Osteoblast (primary cell): ENCODE measurements around the gene CLASP2. TPM values are rescaled to one million over a fixed set of nuclear protein-coding genes. Genes with fewer than 3 reads are reported as not detected.

Experiments used
- DNase-seq: peaks from one replicate; pipeline ENCODE4 v3.0.0; 2011; ENCODE audit warnings: low spot score, mixed read lengths; ENCODE audit not compliant: insufficient read length; ENCODE audit errors: missing footprints
- H2AFZ ChIP-seq: 2 replicates; pipeline ENCODE4 v1.6.0; 2011; ENCODE audit warnings: mild to moderate bottlenecking, low read length
- H3K27ac ChIP-seq: 2 replicates; pipeline ENCODE4 v1.5.1; 2011; ENCODE audit warnings: mild to moderate bottlenecking, low read depth, low read length, moderate library complexity
- H3K27me3 ChIP-seq: 2 replicates; pipeline ENCODE4 v1.6.0; 2012; ENCODE audit warnings: mild to moderate bottlenecking, control low read depth, inconsistent platforms, low read length, moderate library complexity; ENCODE audit not compliant: insufficient read depth
- H3K36me3 ChIP-seq: 2 replicates; pipeline ENCODE4 v1.5.1; 2011; ENCODE audit warnings: mild to moderate bottlenecking, low read length, control low read depth, moderate library complexity; ENCODE audit not compliant: insufficient read depth
- H3K4me1 ChIP-seq: 2 replicates; pipeline ENCODE4 v1.5.1; 2011; ENCODE audit warnings: mild to moderate bottlenecking, low read length, control low read depth, moderate library complexity; ENCODE audit not compliant: insufficient read depth
- H3K4me2 ChIP-seq: 2 replicates; pipeline ENCODE4 v1.6.0; 2011; ENCODE audit warnings: mild to moderate bottlenecking, low read length; ENCODE audit not compliant: insufficient read depth
- H3K4me3 ChIP-seq: fragments of 200-600 bp; sonication (generic); 3 replicates; pipeline ENCODE4 v1.5.1; 2012; ENCODE audit warnings: mild to moderate bottlenecking, low read length, inconsistent platforms; ENCODE audit not compliant: insufficient read depth
- H3K79me2 ChIP-seq: 2 replicates; pipeline ENCODE4 v1.6.0; 2012; ENCODE audit warnings: mild to moderate bottlenecking, low read length, control low read depth, inconsistent platforms; ENCODE audit not compliant: insufficient read depth
- H3K9me3 ChIP-seq: 2 replicates; pipeline ENCODE4 v1.5.1; 2011; ENCODE audit warnings: low read depth, low read length, control low read depth
- H4K20me1 ChIP-seq: 2 replicates; pipeline ENCODE4 v1.6.0; 2012; ENCODE audit warnings: mild to moderate bottlenecking, low read length, control low read depth; ENCODE audit not compliant: insufficient read depth
- total RNA-seq: library from RNA; depleted of rRNA; stranded (reverse); fragments of >200 nt; gene quantifications from 2 replicates; pipeline ENCODE4 v1.2.3, GENCODE V29; 2012
- TF ChIP-seq, protein P1 (sequence below): IDR thresholded peaks from 2 replicates; pipeline ENCODE4 v1.5.1; 2011; ENCODE audit warnings: mild to moderate bottlenecking, low read depth, low read length, moderate library complexity; ENCODE audit errors: extremely low read depth

The CLASP2 gene
- total RNA-seq, 1 donor, result 52.1 TPM

DNA sequence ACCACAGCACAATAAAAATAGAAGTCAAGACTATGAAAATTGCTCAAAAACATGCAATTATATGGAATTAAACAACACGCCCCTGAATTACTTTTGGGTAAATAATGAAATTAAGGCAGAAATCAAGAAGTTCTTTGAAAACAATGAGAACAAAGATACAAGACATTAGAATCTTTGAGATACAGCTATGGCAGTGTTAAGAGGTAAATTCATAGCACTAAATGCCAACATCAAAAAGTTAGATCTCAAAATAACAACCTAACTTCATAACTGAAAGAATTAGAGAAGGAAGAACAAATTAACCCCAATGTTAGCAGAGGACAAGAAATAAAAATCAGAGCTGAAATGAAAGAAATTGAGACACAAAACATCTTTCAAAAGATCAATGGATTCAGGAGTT lies 191.3 kb downstream of the CLASP2 start:
- TF ChIP-seq, protein P1, sequence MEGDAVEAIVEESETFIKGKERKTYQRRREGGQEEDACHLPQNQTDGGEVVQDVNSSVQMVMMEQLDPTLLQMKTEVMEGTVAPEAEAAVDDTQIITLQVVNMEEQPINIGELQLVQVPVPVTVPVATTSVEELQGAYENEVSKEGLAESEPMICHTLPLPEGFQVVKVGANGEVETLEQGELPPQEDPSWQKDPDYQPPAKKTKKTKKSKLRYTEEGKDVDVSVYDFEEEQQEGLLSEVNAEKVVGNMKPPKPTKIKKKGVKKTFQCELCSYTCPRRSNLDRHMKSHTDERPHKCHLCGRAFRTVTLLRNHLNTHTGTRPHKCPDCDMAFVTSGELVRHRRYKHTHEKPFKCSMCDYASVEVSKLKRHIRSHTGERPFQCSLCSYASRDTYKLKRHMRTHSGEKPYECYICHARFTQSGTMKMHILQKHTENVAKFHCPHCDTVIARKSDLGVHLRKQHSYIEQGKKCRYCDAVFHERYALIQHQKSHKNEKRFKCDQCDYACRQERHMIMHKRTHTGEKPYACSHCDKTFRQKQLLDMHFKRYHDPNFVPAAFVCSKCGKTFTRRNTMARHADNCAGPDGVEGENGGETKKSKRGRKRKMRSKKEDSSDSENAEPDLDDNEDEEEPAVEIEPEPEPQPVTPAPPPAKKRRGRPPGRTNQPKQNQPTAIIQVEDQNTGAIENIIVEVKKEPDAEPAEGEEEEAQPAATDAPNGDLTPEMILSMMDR, result no peak
- Histone ChIP-seq H2AFZ (no peak overlapping the region), H3K27me3 (no peaks in the 10 kb centered on the region), H3K36me3 (no peaks in the 10 kb centered on the region), H3K79me2 (no peaks in the 10 kb centered on the region), H3K4me3 (no peak overlapping the region), H3K9me3 (no peaks in the 10 kb centered on the region), H3K4me2 (no peak overlapping the region), H4K20me1 (no peaks in the 10 kb centered on the region), H3K27ac (no peak overlapping the region), H3K4me1 (no peaks in the 10 kb centered on the region)
- no peak for DNase-seq

DNA sequence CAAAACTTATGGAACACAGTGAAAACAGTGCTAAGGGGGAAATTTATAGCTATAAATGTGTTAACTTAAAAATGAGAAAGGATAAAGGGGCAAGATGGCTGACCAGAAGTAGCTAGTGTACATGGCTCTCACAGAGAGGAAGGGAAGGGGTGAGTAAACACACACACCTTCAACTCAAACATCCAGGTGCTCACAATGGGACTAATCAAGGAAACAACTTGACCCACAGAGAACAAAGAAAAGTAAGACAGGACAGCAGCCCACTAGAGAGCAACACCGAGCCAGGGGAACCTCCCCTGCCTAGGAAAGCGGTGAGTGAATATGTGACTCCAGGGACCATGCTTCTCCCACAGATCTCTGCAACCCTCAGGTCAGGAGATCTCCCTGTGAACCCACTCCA lies 192.8 kb downstream of the CLASP2 start:
- Histone ChIP-seq H3K79me2 (no peaks in the 10 kb centered on the region), H3K4me1 (no peaks in the 10 kb centered on the region), H3K4me3 (no peak overlapping the region), H3K9me3 (no peaks in the 10 kb centered on the region), H3K27me3 (no peaks in the 10 kb centered on the region), H3K27ac (no peak overlapping the region), H4K20me1 (no peaks in the 10 kb centered on the region), H3K36me3 (no peaks in the 10 kb centered on the region), H2AFZ (no peak overlapping the region), H3K4me2 (no peak overlapping the region)
- TF ChIP-seq, protein P1, result no peak
- DNase-seq, result no peak

DNA sequence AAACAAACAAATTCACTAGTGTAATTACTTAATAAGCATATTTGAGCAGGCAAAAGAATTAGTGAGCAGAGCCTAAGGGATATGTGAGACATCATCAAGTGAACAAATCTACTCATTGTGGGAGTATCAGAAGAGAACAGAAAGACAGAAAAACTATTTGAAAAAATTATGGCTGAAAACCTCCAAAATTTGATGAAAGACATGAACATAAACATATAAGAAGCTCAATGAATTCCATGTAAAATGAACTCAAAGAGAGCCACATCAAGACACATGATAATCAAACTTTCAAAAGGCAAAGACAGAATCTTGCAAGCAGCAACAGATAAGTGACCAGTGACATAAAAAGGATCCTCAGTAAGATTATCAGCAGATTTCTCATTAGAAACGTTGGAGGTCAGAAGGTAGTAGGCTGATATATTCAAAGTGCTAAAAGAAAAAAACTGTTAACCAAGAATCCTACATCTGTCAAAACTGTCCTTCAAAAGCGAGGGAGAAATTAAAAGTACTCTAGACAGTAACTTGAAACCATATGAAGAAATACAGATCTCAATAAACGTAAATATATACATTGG lies 194.9 kb downstream of the CLASP2 start:
- no peak overlapping the region for H3K4me3 ChIP-seq
- no peak overlapping the region for H3K27ac ChIP-seq
- TF ChIP-seq, protein P1, result no peak
- no peaks in the 10 kb centered on the region for H3K36me3 ChIP-seq
- H3K27me3 ChIP-seq, result no peaks in the 10 kb centered on the region
- H4K20me1 ChIP-seq, result no peaks in the 10 kb centered on the region
- H2AFZ ChIP-seq, result no peak overlapping the region
- no peaks in the 10 kb centered on the region for H3K79me2 ChIP-seq
- DNase-seq, result no peak
- H3K9me3 ChIP-seq, result no peaks in the 10 kb centered on the region
- no peak overlapping the region for H3K4me2 ChIP-seq
- no peaks in the 10 kb centered on the region for H3K4me1 ChIP-seq

DNA sequence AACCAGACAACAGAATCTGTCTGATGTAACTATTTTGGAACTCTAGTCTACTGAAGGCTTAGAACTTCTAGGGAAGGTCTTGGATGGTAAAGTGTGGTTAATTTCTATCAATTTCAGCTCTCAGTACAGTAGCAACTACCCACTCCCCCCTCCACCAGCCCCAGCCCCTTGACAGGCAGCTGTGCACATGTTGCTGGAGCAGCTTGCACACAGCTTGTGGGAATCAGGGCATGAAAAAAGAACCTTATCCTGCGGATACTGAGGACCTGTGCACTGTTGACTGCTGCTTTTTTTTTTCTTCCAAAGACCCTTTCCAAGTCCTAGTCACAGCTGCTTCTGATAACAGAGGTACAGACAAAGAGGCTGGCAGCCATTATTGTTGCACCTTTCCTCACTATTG lies 196.3 kb downstream of the CLASP2 start:
- Histone ChIP-seq H3K4me3 (no peak overlapping the region), H3K4me2 (no peak overlapping the region), H3K79me2 (no peaks in the 10 kb centered on the region), H4K20me1 (no peaks in the 10 kb centered on the region), H3K27me3 (no peaks in the 10 kb centered on the region), H2AFZ (no peak overlapping the region), H3K9me3 (no peaks in the 10 kb centered on the region), H3K27ac (no peak overlapping the region), H3K4me1 (no peaks in the 10 kb centered on the region), H3K36me3 (no peaks in the 10 kb centered on the region)
- TF ChIP-seq, protein P1, result no peak
- no peak for DNase-seq
